Measurements from ENCODE around the gene TBC1D22A.

TBC1D22A gene

DNA sequence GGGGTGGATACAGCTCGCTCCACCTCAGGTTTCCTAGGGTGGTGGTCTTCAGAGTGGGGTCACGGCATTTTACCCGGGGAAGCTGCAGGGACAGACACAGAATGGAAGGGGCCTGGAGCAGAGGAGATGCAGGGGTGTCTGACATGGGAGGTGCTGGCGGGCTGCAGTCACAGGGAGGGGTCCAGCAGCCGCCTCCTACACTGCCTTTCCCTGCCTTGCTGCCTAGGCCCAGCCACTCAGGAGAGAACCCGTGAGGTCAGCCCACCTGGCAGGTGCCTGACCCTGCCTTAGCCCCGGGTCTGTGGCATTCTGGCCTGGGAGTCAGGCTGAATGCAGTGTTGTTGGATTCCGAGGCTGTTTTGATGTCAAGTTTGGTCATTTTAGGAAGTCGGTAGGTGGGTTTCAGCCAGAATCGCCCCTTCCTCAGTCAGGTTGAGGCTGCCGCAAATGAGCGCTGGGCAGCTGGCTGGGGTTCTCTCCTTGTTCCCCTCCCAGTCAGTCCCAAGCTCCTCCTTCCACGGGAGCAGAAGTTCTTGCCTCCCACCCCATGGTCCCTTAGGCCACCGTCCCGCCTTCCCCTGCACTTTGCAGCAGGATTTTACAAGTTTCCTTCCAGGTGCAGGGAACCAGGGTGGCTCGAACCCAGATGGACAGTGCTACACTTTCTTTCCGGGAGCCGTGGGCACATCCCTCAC is 294.5 kb downstream of the TBC1D22A start:
- H3K4me2 ChIP-seq, result no peak overlapping the region

DNA sequence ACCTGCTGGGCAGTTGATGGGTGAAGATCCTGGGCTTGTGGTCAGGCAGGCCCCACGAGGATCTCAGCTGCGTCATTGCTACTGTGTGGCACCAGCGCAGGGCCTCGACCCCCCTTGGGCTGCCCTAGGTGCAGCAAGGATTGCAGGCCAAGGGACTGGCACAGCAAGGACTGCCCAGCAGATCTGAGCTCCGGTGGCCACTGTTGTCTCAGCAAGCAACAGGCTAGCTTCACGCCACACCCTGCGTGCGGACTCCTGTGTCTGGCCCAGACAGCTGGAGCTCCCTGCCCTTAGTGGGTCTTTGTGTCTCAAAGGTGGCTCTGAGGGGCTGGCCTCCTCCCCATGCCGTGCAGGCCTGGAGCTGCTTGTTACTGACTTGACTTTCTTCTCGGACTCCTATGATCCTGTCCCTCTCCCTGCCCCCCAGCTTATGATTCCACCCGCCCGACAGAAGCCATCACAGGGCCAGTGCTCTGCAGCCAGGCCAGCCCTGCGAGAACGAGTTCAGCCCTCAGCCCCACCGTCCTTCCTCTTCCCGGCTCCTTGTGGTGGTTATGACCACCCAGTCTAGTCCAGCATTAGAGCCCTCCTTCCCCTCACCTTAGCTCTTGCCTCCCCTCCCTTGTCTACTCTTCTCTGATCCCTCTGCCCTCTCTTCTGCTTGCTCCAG is 295.6 kb downstream of the TBC1D22A start:
- H3K9ac ChIP-seq, result no peak overlapping the region
- H4K20me1 ChIP-seq (ENCODE audit: insufficient read depth), result no peaks in the 10 kb centered on the region
- H3K4me2 ChIP-seq, result no peak overlapping the region

More for the DNA sequence above, 294.5 kb downstream of the TBC1D22A start:
- no peak overlapping the region for H3K4me3 ChIP-seq (IDR thresholded peaks at IDR 0.05; ENCODE audit: insufficient read depth, low read depth, low read length)
- no peaks in the 10 kb centered on the region for H3K79me2 ChIP-seq (ENCODE audit: insufficient read depth, low read depth)
- TF ChIP-seq, protein P1, sequence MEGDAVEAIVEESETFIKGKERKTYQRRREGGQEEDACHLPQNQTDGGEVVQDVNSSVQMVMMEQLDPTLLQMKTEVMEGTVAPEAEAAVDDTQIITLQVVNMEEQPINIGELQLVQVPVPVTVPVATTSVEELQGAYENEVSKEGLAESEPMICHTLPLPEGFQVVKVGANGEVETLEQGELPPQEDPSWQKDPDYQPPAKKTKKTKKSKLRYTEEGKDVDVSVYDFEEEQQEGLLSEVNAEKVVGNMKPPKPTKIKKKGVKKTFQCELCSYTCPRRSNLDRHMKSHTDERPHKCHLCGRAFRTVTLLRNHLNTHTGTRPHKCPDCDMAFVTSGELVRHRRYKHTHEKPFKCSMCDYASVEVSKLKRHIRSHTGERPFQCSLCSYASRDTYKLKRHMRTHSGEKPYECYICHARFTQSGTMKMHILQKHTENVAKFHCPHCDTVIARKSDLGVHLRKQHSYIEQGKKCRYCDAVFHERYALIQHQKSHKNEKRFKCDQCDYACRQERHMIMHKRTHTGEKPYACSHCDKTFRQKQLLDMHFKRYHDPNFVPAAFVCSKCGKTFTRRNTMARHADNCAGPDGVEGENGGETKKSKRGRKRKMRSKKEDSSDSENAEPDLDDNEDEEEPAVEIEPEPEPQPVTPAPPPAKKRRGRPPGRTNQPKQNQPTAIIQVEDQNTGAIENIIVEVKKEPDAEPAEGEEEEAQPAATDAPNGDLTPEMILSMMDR (conservative IDR thresholded peaks at IDR 0.05; ENCODE audit: low read depth, low read length), result no peak
- H2AFZ ChIP-seq (ENCODE audit: low read depth), result no peak overlapping the region
- H4K20me1 ChIP-seq (ENCODE audit: insufficient read depth), result no peaks in the 10 kb centered on the region
- H3K9ac ChIP-seq, result no peak overlapping the region
- H3K36me3 ChIP-seq (ENCODE audit: insufficient read depth), result no peaks in the 10 kb centered on the region
- no peaks in the 10 kb centered on the region for H3K27me3 ChIP-seq (ENCODE audit: insufficient read depth, low read depth)
- H3K4me1 ChIP-seq (ENCODE audit: low read depth, poor library complexity, severe bottlenecking), result no peaks in the 10 kb centered on the region
- H3K27ac ChIP-seq, result no peak overlapping the region

DNA sequence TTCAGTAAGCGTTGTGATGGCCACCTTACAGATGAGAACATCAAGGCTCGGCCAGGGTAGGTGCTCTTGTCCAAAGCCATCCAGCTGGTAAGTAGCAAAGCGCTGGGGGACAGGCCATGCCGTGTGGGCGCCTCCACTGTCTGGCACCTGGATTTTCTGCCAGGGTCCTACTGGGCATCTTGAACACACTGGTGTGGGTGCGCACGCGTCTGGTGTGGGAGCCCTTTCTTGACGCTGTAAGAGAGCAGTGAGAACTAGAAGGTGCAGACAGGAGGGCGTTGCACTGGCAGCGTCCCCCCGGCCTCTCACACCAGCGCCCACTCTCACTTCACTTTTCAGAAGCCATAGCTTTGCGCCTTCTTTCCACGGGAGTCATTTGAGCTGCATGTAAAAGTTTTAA is 296.6 kb downstream of the TBC1D22A start:
- H3K4me1 ChIP-seq (ENCODE audit: low read depth, poor library complexity, severe bottlenecking), result no peaks in the 10 kb centered on the region
- no peak overlapping the region for H3K27ac ChIP-seq
- TF ChIP-seq, protein P1 (conservative IDR thresholded peaks at IDR 0.05; ENCODE audit: low read depth, low read length), result no peak
- no peaks in the 10 kb centered on the region for H3K79me2 ChIP-seq (ENCODE audit: insufficient read depth, low read depth)
- H3K9ac ChIP-seq, result no peak overlapping the region
- no peak overlapping the region for H3K4me2 ChIP-seq
- H3K36me3 ChIP-seq (ENCODE audit: insufficient read depth), result no peaks in the 10 kb centered on the region
- H3K27me3 ChIP-seq (ENCODE audit: insufficient read depth, low read depth), result no peaks in the 10 kb centered on the region
- H2AFZ ChIP-seq (ENCODE audit: low read depth), result no peak overlapping the region
- no peak overlapping the region for H3K4me3 ChIP-seq (IDR thresholded peaks at IDR 0.05; ENCODE audit: insufficient read depth, low read depth, low read length)
- no peaks in the 10 kb centered on the region for H4K20me1 ChIP-seq (ENCODE audit: insufficient read depth)

More for the DNA sequence above, 295.6 kb downstream of the TBC1D22A start:
- H3K27me3 ChIP-seq (ENCODE audit: insufficient read depth, low read depth), result no peaks in the 10 kb centered on the region
- no peak overlapping the region for H3K4me3 ChIP-seq (IDR thresholded peaks at IDR 0.05; ENCODE audit: insufficient read depth, low read depth, low read length)
- H2AFZ ChIP-seq (ENCODE audit: low read depth), result no peak overlapping the region
- no peak overlapping the region for H3K27ac ChIP-seq
- H3K36me3 ChIP-seq (ENCODE audit: insufficient read depth), result no peaks in the 10 kb centered on the region
- H3K4me1 ChIP-seq (ENCODE audit: low read depth, poor library complexity, severe bottlenecking), result no peaks in the 10 kb centered on the region
- no peaks in the 10 kb centered on the region for H3K79me2 ChIP-seq (ENCODE audit: insufficient read depth, low read depth)
- TF ChIP-seq, protein P1 (conservative IDR thresholded peaks at IDR 0.05; ENCODE audit: low read depth, low read length), result no peak

DNA sequence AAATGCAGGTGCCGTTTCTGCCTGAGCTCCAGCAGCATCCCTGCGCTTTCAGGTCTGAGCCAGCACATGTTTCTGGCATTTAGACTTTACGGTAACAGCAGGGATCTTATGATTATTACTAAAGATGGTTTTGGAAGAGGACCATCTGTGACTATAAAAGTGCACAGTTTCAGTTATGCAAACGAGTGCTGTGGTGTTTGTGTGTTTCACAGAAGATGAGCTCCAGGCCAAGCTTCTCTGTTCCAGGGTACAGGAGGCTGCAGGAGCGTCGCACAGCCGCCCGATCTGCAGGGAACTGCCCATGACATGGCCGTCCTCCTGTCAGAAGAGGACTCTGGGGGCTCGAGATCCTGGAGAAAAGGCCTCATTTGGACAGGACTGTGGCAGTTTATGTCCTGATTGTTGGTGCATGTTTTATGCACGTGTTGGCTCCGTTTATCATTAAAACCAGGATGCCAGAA is 297.3 kb downstream of the TBC1D22A start:
- no peaks in the 10 kb centered on the region for H3K27me3 ChIP-seq (ENCODE audit: insufficient read depth, low read depth)
- no peak overlapping the region for H3K4me3 ChIP-seq (IDR thresholded peaks at IDR 0.05; ENCODE audit: insufficient read depth, low read depth, low read length)
- TF ChIP-seq, protein P1 (conservative IDR thresholded peaks at IDR 0.05; ENCODE audit: low read depth, low read length), result no peak
- no peak overlapping the region for H3K4me2 ChIP-seq
- H3K4me1 ChIP-seq (ENCODE audit: low read depth, poor library complexity, severe bottlenecking), result no peaks in the 10 kb centered on the region
- no peak overlapping the region for H3K9ac ChIP-seq
- no peak overlapping the region for H3K27ac ChIP-seq
- no peaks in the 10 kb centered on the region for H3K36me3 ChIP-seq (ENCODE audit: insufficient read depth)
- no peak overlapping the region for H2AFZ ChIP-seq (ENCODE audit: low read depth)
- no peaks in the 10 kb centered on the region for H3K79me2 ChIP-seq (ENCODE audit: insufficient read depth, low read depth)
- H4K20me1 ChIP-seq (ENCODE audit: insufficient read depth), result no peaks in the 10 kb centered on the region
